Liver (tissue), 9 donors: Measurements from ENCODE around the gene COMP. TPM values are rescaled to one million over a fixed set of nuclear protein-coding genes. Genes with fewer than 3 reads are reported as not detected.
A peak's percentile ranks its signal among the peaks of the same experiment; 100 is the strongest.

Source experiments
- DNase-seq: peaks from one replicate; pipeline ENCODE4 v3.0.0-alpha.2; 2017; ENCODE audit warnings: low spot score
- H3K27ac ChIP-seq, 2 donors: one replicate each; pipeline ENCODE4 v1.7.0; 2013; ENCODE audit warnings: inconsistent platforms in 2 of 2, low read length in 2 of 2, control low read depth in 1 of 2, low read depth in 1 of 2, mild to moderate bottlenecking in 1 of 2
- H3K27me3 ChIP-seq, 4 donors: one replicate each; pipeline versions ENCODE4 v1.6.1 to v1.7.0; 2013; ENCODE audit warnings: low read length in 3 of 4, inconsistent platforms in 1 of 4, mild to moderate bottlenecking in 1 of 4, moderate library complexity in 1 of 4; ENCODE audit not compliant: control insufficient read depth in 4 of 4, insufficient read depth in 4 of 4
- H3K36me3 ChIP-seq, 4 donors: one replicate each; pipeline versions ENCODE4 v1.6.1 to v1.7.0; 2013; ENCODE audit warnings: low read length in 3 of 4, mild to moderate bottlenecking in 3 of 4, low read depth in 1 of 4, moderate library complexity in 1 of 4; ENCODE audit not compliant: control insufficient read depth in 4 of 4, insufficient read depth in 3 of 4
- H3K4me1 ChIP-seq, 4 donors: one replicate each; pipeline versions ENCODE4 v1.6.1 to v1.7.0; 2013; ENCODE audit warnings: low read length in 3 of 4, mild to moderate bottlenecking in 3 of 4, moderate library complexity in 1 of 4; ENCODE audit not compliant: control insufficient read depth in 4 of 4, insufficient read depth in 4 of 4
- H3K4me3 ChIP-seq, 3 donors: one replicate each; pipeline versions ENCODE4 v1.6.1 to v1.7.0; 2013; ENCODE audit warnings: low read length in 3 of 3, control low read depth in 1 of 3, low read depth in 1 of 3, mild to moderate bottlenecking in 1 of 3
- H3K9ac ChIP-seq, 2 donors: one replicate each; pipeline ENCODE4 v1.7.0; 2013; ENCODE audit warnings: low read length in 2 of 2, mild to moderate bottlenecking in 2 of 2, moderate library complexity in 2 of 2, control low read depth in 1 of 2, low read depth in 1 of 2
- H3K9me3 ChIP-seq, 4 donors: one replicate each; pipeline versions ENCODE4 v1.6.1 to v1.7.0; 2013; ENCODE audit warnings: low read length in 3 of 4; ENCODE audit not compliant: control insufficient read depth in 4 of 4
- EGR1 ChIP-seq, 2 donors: IDR thresholded peaks; 2 replicates each; pipeline ENCODE4 v1.6.1; 2016 to 2018; ENCODE audit warnings: antibody characterized with exemption in 2 of 2, low read depth in 2 of 2
- FOXA1 ChIP-seq: IDR thresholded peaks from 2 replicates; pipeline ENCODE4 v1.6.1; 2016; ENCODE audit warnings: antibody characterized with exemption
- FOXA2 ChIP-seq: IDR thresholded peaks from 2 replicates; pipeline ENCODE4 v1.6.1; 2016; ENCODE audit warnings: antibody characterized with exemption
- HNF4A ChIP-seq, 2 donors: conservative IDR thresholded peaks; 2 replicates each; pipeline ENCODE4 v1.6.1; 2016; ENCODE audit warnings: antibody characterized with exemption in 2 of 2, mild to moderate bottlenecking in 2 of 2
- HNF4G ChIP-seq: IDR thresholded peaks from 2 replicates; pipeline ENCODE4 v1.6.1; 2016; ENCODE audit warnings: antibody characterized with exemption
- JUND ChIP-seq, 2 donors: IDR thresholded peaks; 2 replicates each; pipeline ENCODE4 v1.6.1; 2016; ENCODE audit warnings: antibody characterized with exemption in 2 of 2
- NR2F2 ChIP-seq: IDR thresholded peaks from 2 replicates; pipeline ENCODE4 v1.6.1; 2016; ENCODE audit warnings: antibody characterized with exemption
- RAD21 ChIP-seq, 2 donors: IDR thresholded peaks; 2 replicates each; pipeline ENCODE4 v1.6.1; 2016; ENCODE audit warnings: antibody characterized with exemption in 2 of 2, mild to moderate bottlenecking in 2 of 2
- RXRA ChIP-seq, 2 donors: IDR thresholded peaks; 2 replicates each; pipeline ENCODE4 v1.6.1; 2017 to 2018; ENCODE audit warnings: antibody characterized with exemption in 2 of 2, mild to moderate bottlenecking in 1 of 2
- SP1 ChIP-seq: IDR thresholded peaks from 2 replicates; pipeline ENCODE4 v1.6.1; 2018; ENCODE audit warnings: antibody characterized with exemption, mild to moderate bottlenecking
- YY1 ChIP-seq: IDR thresholded peaks from 2 replicates; pipeline ENCODE4 v1.6.1; 2016; ENCODE audit warnings: antibody characterized with exemption, mild to moderate bottlenecking
- WGBS: extraction: QIAGEN DNeasy Blood & Tissue Kit; methylation state at CpG from one replicate; pipeline ENCODE4 v1.1.7; 2013; 5-methylcytosine and 5-hydroxymethylcytosine counted together
- polyA plus RNA-seq, 2 donors: library from polyadenylated mRNA; stranded (reverse) in 1 of 2; unstranded in 1 of 2; fragments of 200-250 nt in 1 of 2; fragments of >200 nt in 1 of 2; fragmentation: Nextera tagmentation in 1 of 2; extraction: Ambion mirVana in 1 of 2; gene quantifications; one replicate each; pipeline versions ENCODE4 v1.2.1 to v1.2.3, GENCODE V29; 2013 to 2015
- total RNA-seq, 2 donors: library from RNA; depleted of rRNA; stranded (reverse); fragments of >200 nt; gene quantifications; one replicate each; pipeline ENCODE4 v1.2.3, GENCODE V29; 2014
- TF ChIP-seq, protein P1 (sequence below): IDR thresholded peaks from 2 replicates; pipeline ENCODE4 v1.6.1; 2016; ENCODE audit warnings: antibody characterized with exemption
- TF ChIP-seq, protein P2 (sequence below): fragments of 150-350 bp; IDR thresholded peaks from 2 replicates; pipeline ENCODE4 v1.5.1; 2017; ENCODE audit warnings: improper control_type of control experiment, low read depth, low read length; ENCODE audit not compliant: missing input control
- TF ChIP-seq, protein P3 (sequence below): IDR thresholded peaks from 2 replicates; pipeline ENCODE4 v1.6.1; 2016; ENCODE audit warnings: antibody characterized with exemption
- TF ChIP-seq, protein P4 (sequence below): IDR thresholded peaks from 2 replicates; pipeline ENCODE4 v1.6.1; 2016; ENCODE audit warnings: antibody characterized with exemption
- donor health status: healthy.
- donor health status: healthy.
- donor health status: healthy.
- donor health status: healthy.
- donor health status: healthy.

COMP gene
- total and polyA plus RNA-seq, 4 donors: 0.03 to 0.17 TPM; not detected in 2

GRCh38 chr19:18788529-18789421 lies 2.3 kb downstream of the COMP start:
- Histone ChIP-seq H3K9me3 (no peaks in the 10 kb centered on the region), H3K4me3 (no peak overlapping the region), H3K36me3 (no peaks in the 10 kb centered on the region), H3K4me1 (peaks cover 0 to 21% (median 4%) of the 10 kb centered on the region in 4 donors), H3K27ac (no peak overlapping the region), H3K9ac (no peak overlapping the region), H3K27me3 (peaks cover 0 to 12% (median 6%) of the 10 kb centered on the region in 4 donors)
- no peak for DNase-seq
- no peak for TF ChIP-seq JUND (IDR thresholded peaks at IDR 0.05)
- no peak for TF ChIP-seq HNF4A (conservative IDR thresholded peaks at IDR 0.05)
- no peak for TF ChIP-seq FOXA1
- TF ChIP-seq SP1: no peak
- no peak for TF ChIP-seq RAD21 (IDR thresholded peaks at IDR 0.05)
- TF ChIP-seq, protein P1, sequence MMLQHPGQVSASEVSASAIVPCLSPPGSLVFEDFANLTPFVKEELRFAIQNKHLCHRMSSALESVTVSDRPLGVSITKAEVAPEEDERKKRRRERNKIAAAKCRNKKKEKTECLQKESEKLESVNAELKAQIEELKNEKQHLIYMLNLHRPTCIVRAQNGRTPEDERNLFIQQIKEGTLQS: no peak
- no peak for TF ChIP-seq EGR1 (IDR thresholded peaks at IDR 0.05; ENCODE audit: low read depth in 2 of 2)
- no peak for TF ChIP-seq HNF4G
- no peak for TF ChIP-seq FOXA2
- TF ChIP-seq, protein P2, sequence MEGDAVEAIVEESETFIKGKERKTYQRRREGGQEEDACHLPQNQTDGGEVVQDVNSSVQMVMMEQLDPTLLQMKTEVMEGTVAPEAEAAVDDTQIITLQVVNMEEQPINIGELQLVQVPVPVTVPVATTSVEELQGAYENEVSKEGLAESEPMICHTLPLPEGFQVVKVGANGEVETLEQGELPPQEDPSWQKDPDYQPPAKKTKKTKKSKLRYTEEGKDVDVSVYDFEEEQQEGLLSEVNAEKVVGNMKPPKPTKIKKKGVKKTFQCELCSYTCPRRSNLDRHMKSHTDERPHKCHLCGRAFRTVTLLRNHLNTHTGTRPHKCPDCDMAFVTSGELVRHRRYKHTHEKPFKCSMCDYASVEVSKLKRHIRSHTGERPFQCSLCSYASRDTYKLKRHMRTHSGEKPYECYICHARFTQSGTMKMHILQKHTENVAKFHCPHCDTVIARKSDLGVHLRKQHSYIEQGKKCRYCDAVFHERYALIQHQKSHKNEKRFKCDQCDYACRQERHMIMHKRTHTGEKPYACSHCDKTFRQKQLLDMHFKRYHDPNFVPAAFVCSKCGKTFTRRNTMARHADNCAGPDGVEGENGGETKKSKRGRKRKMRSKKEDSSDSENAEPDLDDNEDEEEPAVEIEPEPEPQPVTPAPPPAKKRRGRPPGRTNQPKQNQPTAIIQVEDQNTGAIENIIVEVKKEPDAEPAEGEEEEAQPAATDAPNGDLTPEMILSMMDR: no peak
- TF ChIP-seq, protein P3, sequence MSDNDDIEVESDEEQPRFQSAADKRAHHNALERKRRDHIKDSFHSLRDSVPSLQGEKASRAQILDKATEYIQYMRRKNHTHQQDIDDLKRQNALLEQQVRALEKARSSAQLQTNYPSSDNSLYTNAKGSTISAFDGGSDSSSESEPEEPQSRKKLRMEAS: no peak
- 7% methylated on average over 68 of the region's 68 CpGs for WGBS

GRCh38 chr19:18785179-18786124 lies 5.7 kb downstream of the COMP start:
- H3K27ac ChIP-seq: no peak overlapping the region
- H3K4me3 ChIP-seq: no peak overlapping the region
- peak; percentile 89 for DNase-seq
- H3K9ac ChIP-seq: no peak overlapping the region
- WGBS: 13% methylated on average over 65 of the region's 65 CpGs
- H3K9me3 ChIP-seq: no peaks in the 10 kb centered on the region
- no peaks in the 10 kb centered on the region for H3K36me3 ChIP-seq
- H3K4me1 ChIP-seq: peaks cover 0 to 14% (median 3%) of the 10 kb centered on the region in 4 donors
- TF ChIP-seq, protein P3: no peak
- TF ChIP-seq FOXA1 (no peak), JUND (IDR thresholded peaks at IDR 0.05) (no peak), RXRA (IDR thresholded peaks at IDR 0.05) (no peak), NR2F2 (no peak), EGR1 (IDR thresholded peaks at IDR 0.05; ENCODE audit: low read depth in 2 of 2) (no peak), YY1 (no peak), HNF4A (conservative IDR thresholded peaks at IDR 0.05) (no peak), FOXA2 (no peak), HNF4G (no peak)
- TF ChIP-seq, protein P1: no peak
- TF ChIP-seq, protein P4, sequence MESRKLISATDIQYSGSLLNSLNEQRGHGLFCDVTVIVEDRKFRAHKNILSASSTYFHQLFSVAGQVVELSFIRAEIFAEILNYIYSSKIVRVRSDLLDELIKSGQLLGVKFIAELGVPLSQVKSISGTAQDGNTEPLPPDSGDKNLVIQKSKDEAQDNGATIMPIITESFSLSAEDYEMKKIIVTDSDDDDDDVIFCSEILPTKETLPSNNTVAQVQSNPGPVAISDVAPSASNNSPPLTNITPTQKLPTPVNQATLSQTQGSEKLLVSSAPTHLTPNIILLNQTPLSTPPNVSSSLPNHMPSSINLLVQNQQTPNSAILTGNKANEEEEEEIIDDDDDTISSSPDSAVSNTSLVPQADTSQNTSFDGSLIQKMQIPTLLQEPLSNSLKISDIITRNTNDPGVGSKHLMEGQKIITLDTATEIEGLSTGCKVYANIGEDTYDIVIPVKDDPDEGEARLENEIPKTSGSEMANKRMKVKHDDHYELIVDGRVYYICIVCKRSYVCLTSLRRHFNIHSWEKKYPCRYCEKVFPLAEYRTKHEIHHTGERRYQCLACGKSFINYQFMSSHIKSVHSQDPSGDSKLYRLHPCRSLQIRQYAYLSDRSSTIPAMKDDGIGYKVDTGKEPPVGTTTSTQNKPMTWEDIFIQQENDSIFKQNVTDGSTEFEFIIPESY: no peak
- TF ChIP-seq, protein P2: no peak
- peaks cover 0 to 8% (median 3%) of the 10 kb centered on the region in 4 donors for H3K27me3 ChIP-seq
